GM23248 (cell line): ENCODE data around the gene FGF14.

Experiments used
- EZH2 ChIP-seq: fragments of 200-600 bp; sonication (generic); IDR thresholded peaks from 2 replicates; pipeline ENCODE4 v1.6.1; 2018; ENCODE audit warnings: antibody characterized with exemption, mild to moderate bottlenecking; ENCODE audit not compliant: insufficient read depth, poor library complexity, severe bottlenecking
- EZH2phosphoT487 ChIP-seq: fragments of 200-600 bp; sonication (generic); IDR thresholded peaks from 2 replicates; pipeline ENCODE4 v1.6.1; 2018; ENCODE audit warnings: antibody characterized with exemption, moderate library complexity, mild to moderate bottlenecking, low read depth; ENCODE audit not compliant: insufficient read depth

GRCh38 chr13:102090532-102090931 is 311.3 kb downstream of the FGF14 start:
- TF ChIP-seq EZH2 (no peak), EZH2phosphoT487 (no peak)
